Activated T-cell treated with anti-CD3 and anti-CD28 coated beads for 4 hours (primary cell): ENCODE results near the gene SLX9.

ENCODE experiments used
- DNase-seq: peaks from one replicate; pipeline ENCODE4 v3.0.0-alpha.2; 2020

Gene SLX9

GRCh38 chr21:44994047-44994694 lies 54.3 kb downstream of the SLX9 start:
- DNase-seq: no peak

- DNase-seq: no peak
Measured at GRCh38 chr21:44994695-44995342, 55.0 kb downstream of the SLX9 start.

GRCh38 chr21:44995343-44995941 lies 55.6 kb downstream of the SLX9 start:
- no peak for DNase-seq

- no peak for DNase-seq
Measured at GRCh38 chr21:44996096-44996495, 56.3 kb downstream of the SLX9 start.

- no peak for DNase-seq
Measured at GRCh38 chr21:44996501-44996921, 56.7 kb downstream of the SLX9 start.

GRCh38 chr21:44996983-44997936 lies 57.4 kb downstream of the SLX9 start:
- DNase-seq: no peak

- DNase-seq: no peak
Measured at GRCh38 chr21:44998086-44998620, 58.3 kb downstream of the SLX9 start.

- DNase-seq: no peak
Measured at GRCh38 chr21:44998621-44999427, 59.0 kb downstream of the SLX9 start.

GRCh38 chr21:44999428-44999971 lies 59.7 kb downstream of the SLX9 start:
- no peak for DNase-seq

- no peak for DNase-seq
Measured at GRCh38 chr21:44999972-45000636, 60.3 kb downstream of the SLX9 start.

GRCh38 chr21:45000637-45001133 lies 60.9 kb downstream of the SLX9 start:
- no peak for DNase-seq

- no peak for DNase-seq
Measured at GRCh38 chr21:45001134-45002095, 61.6 kb downstream of the SLX9 start.

GRCh38 chr21:45002381-45003204 lies 62.8 kb downstream of the SLX9 start:
- DNase-seq: no peak

- DNase-seq: no peak
Measured at GRCh38 chr21:45003331-45004058, 63.7 kb downstream of the SLX9 start.

GRCh38 chr21:45004059-45004422 lies 64.2 kb downstream of the SLX9 start:
- no peak for DNase-seq

- DNase-seq: no peak
Measured at GRCh38 chr21:45004481-45005247, 64.8 kb downstream of the SLX9 start.

- no peak for DNase-seq
Measured at GRCh38 chr21:45006536-45007095, 66.8 kb downstream of the SLX9 start.
